Measurements from ENCODE around the gene SLC41A3. TPM values are rescaled to one million over a fixed set of nuclear protein-coding genes. Genes with fewer than 3 reads are reported as not detected.

SLC41A3 gene
- total RNA-seq, 1 experiment from 2014 or later = 35.5 TPM

DNA sequence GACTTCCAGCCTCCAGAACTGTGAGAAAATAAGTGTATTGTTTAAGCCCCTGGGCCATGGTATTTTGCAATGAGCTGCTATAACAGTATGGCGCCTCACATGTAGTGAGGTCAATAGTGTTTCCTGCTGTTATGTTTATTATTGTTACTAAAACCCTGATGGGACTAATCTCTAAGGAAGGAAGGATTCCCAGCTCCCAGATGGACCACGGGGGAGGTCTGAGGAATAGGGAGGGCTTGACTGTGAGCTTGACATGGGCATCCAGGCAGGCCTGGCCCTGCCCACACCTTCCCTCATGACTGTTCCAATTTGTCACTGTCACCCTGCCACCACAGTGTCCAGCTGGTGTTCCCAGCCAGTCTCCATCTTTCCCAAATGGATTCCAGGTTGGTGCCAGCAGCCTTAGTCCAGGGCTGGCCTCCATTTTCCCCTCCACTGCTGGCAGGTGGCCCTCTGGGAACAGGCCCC lies 14.5 kb upstream of the SLC41A3 start:
- H3K79me1 ChIP-seq (ENCODE audit: insufficient read depth, low read depth, low read length, poor library complexity, severe bottlenecking) = no peaks in the 10 kb centered on the region
- H2AFZ ChIP-seq (ENCODE audit: low read length) = no peak overlapping the region
- no peak overlapping the region for H2BK12ac ChIP-seq (ENCODE audit: insufficient read length, low read depth, low read length)
- H3K4me2 ChIP-seq (ENCODE audit: insufficient read depth, insufficient read length, low read length) = no peak overlapping the region
- H3K23ac ChIP-seq (ENCODE audit: insufficient read length, low read depth, low read length) = no peak overlapping the region
- no peak overlapping the region for H3K56ac ChIP-seq (ENCODE audit: insufficient read length, low read depth, low read length)
- Mint-ChIP-seq H3K27ac (no peak overlapping the region), H3K27me3 (ENCODE audit: low read depth) (no peaks in the 10 kb centered on the region; the same call in 1 of the 2 replicates), H3K36me3 (ENCODE audit: insufficient read depth in 1 of 3, low read depth in 3 of 3) (peaks cover 7 to 21% (median 15%) of the 10 kb centered on the region in 3 experiments; a peak in 6 of 7 replicates), H3K4me3 (no peak overlapping the region), H3K9me3 (peaks cover 34 to 35% of the 10 kb centered on the region in 2 experiments), H3K4me1 (0 out of 4 replicates have a peak, but pooled peaks cover 0 to 3% of the 10 kb centered on the region in 2 experiments)
- no peak overlapping the region for H4K8ac ChIP-seq (replicated peaks; ENCODE audit: insufficient read length, low read depth, low read length)
- H2BK15ac ChIP-seq (ENCODE audit: low read depth, low read length) = no peak overlapping the region
- no peak overlapping the region for H3T11ph ChIP-seq (ENCODE audit: low read length)
- no peak overlapping the region for H3K4ac ChIP-seq (ENCODE audit: low read depth, low read length)
- no peak for DNase-seq
- whole genome bisulfite sequencing (ENCODE audit: extremely low coverage, insufficient read length, low lambda C conversion rate) = no CpG with 5 or more reads among the region's 2 CpGs
- H3K27ac ChIP-seq (ENCODE audit: insufficient read length, low read depth, low read length) = no peak overlapping the region
- no peaks in the 10 kb centered on the region for H3K4me1 ChIP-seq (ENCODE audit: insufficient read depth, low read length)
- no peak overlapping the region for H3K9ac ChIP-seq (ENCODE audit: extremely low read depth, insufficient read length, low read length)
- no peak overlapping the region for H3K14ac ChIP-seq (ENCODE audit: insufficient read depth, low read length)
- H2AK5ac ChIP-seq (ENCODE audit: insufficient read length, low read length) = no peak overlapping the region
- H2BK5ac ChIP-seq (ENCODE audit: insufficient read length, low read length) = no peak overlapping the region
- H2BK20ac ChIP-seq (ENCODE audit: low read depth, low read length, poor library complexity, severe bottlenecking) = no peak overlapping the region
- no peak overlapping the region for H2BK120ac ChIP-seq (ENCODE audit: low read depth, low read length, poor library complexity, severe bottlenecking)
- H4K5ac ChIP-seq (ENCODE audit: insufficient read length, low read depth, low read length) = no peak overlapping the region
- H4K20me1 ChIP-seq (ENCODE audit: control insufficient read depth, insufficient read depth, insufficient read length) = no peaks in the 10 kb centered on the region
- TF ChIP-seq, protein P1, sequence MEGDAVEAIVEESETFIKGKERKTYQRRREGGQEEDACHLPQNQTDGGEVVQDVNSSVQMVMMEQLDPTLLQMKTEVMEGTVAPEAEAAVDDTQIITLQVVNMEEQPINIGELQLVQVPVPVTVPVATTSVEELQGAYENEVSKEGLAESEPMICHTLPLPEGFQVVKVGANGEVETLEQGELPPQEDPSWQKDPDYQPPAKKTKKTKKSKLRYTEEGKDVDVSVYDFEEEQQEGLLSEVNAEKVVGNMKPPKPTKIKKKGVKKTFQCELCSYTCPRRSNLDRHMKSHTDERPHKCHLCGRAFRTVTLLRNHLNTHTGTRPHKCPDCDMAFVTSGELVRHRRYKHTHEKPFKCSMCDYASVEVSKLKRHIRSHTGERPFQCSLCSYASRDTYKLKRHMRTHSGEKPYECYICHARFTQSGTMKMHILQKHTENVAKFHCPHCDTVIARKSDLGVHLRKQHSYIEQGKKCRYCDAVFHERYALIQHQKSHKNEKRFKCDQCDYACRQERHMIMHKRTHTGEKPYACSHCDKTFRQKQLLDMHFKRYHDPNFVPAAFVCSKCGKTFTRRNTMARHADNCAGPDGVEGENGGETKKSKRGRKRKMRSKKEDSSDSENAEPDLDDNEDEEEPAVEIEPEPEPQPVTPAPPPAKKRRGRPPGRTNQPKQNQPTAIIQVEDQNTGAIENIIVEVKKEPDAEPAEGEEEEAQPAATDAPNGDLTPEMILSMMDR (conservative IDR thresholded peaks at IDR 0.05) = no peak
- H4K91ac ChIP-seq (ENCODE audit: insufficient read length, low read depth, low read length) = no peak overlapping the region
- no peaks in the 10 kb centered on the region for H3K27me3 ChIP-seq (ENCODE audit: insufficient read depth, low read length)
- no peaks in the 10 kb centered on the region for H3K23me2 ChIP-seq (ENCODE audit: insufficient read length, low read depth, low read length, poor library complexity, severe bottlenecking)
- H3K18ac ChIP-seq (ENCODE audit: insufficient read length, low read depth, low read length) = no peak overlapping the region
- no peaks in the 10 kb centered on the region for H3K79me2 ChIP-seq (ENCODE audit: insufficient read depth, low read length)
- H3K9me3 ChIP-seq (ENCODE audit: control insufficient read depth, low read depth, low read length) = peaks cover 15% of the 10 kb centered on the region
